ENCODE measurements around the gene EI24. TPM values are rescaled to one million over a fixed set of nuclear protein-coding genes. Genes with fewer than 3 reads are reported as not detected.

Gene EI24
- polyA plus RNA-seq, 3 donors = 17.2 to 46.9 (median 44.7) TPM

DNA sequence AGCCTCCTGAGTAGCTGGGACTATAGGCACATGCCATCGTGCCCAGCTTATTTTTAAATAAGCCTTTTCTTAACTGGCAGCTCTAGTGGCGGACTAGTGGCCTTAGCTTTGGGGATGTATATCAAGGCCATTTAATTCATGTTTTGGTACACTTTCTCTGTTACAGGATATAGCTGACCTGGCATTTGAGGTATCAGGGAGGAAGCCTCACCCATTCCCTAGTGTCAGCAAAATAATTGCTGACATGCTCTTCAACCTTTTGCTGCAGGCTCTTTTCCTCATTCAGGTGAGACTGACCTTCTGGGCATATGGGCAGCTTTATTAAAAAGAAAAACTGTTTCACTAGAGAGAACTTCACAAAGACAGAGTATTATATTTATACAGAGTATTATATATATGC is 9.5 kb downstream of the EI24 start:
- intact Hi-C loops (cut with micrococcal nuclease) = no loop called here
- Mint-ChIP-seq H3K4me3 (no peak overlapping the region), H3K4me1 (peaks cover 1% of the 10 kb centered on the region), H3K27ac (peak overlapping the region in 1 of 7 donors; percentile 13), H3K9me3 (no peaks in the 10 kb centered on the region), H3K27me3 (ENCODE audit: low read depth in 3 of 3) (peaks cover 0 to 2% (median 0%) of the 10 kb centered on the region in 3 donors), H3K36me3 (peaks cover 74 to 93% of the 10 kb centered on the region in 2 donors)
- 100% methylated on average over 2 of the region's 2 CpGs for WGBS (ENCODE audit: insufficient coverage)
- H3K27me3 ChIP-seq (ENCODE audit: control insufficient read depth in 2 of 2, insufficient read depth in 2 of 2, low read length in 2 of 2) = no peaks in the 10 kb centered on the region
- peaks cover 91 to 98% of the 10 kb centered on the region in 2 donors for H3K36me3 ChIP-seq (replicated peaks in 1 of 2; ENCODE audit: control insufficient read depth in 1 of 2, insufficient read depth in 2 of 2, low read length in 2 of 2)
- H3K4me2 ChIP-seq (replicated peaks; ENCODE audit: extremely low read depth, low read length, poor library complexity, severe bottlenecking) = no peak overlapping the region
- no peak overlapping the region for H3K27ac ChIP-seq (ENCODE audit: low read depth in 1 of 2, low read length in 2 of 2)
- H4K20me1 ChIP-seq (ENCODE audit: insufficient read depth, low read length) = no peaks in the 10 kb centered on the region
- TF ChIP-seq, protein P1, sequence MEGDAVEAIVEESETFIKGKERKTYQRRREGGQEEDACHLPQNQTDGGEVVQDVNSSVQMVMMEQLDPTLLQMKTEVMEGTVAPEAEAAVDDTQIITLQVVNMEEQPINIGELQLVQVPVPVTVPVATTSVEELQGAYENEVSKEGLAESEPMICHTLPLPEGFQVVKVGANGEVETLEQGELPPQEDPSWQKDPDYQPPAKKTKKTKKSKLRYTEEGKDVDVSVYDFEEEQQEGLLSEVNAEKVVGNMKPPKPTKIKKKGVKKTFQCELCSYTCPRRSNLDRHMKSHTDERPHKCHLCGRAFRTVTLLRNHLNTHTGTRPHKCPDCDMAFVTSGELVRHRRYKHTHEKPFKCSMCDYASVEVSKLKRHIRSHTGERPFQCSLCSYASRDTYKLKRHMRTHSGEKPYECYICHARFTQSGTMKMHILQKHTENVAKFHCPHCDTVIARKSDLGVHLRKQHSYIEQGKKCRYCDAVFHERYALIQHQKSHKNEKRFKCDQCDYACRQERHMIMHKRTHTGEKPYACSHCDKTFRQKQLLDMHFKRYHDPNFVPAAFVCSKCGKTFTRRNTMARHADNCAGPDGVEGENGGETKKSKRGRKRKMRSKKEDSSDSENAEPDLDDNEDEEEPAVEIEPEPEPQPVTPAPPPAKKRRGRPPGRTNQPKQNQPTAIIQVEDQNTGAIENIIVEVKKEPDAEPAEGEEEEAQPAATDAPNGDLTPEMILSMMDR (IDR thresholded peaks at IDR 0.05) = no peak
- no peak overlapping the region for H3K9ac ChIP-seq (ENCODE audit: insufficient read depth, low read length, poor library complexity, severe bottlenecking)
- no peak for DNase-seq
- H3K79me2 ChIP-seq (ENCODE audit: insufficient read depth, low read length) = no peaks in the 10 kb centered on the region
- no peaks in the 10 kb centered on the region for H3K9me3 ChIP-seq (replicated peaks in 1 of 2; ENCODE audit: control insufficient read depth in 1 of 2, insufficient read depth in 1 of 2, low read length in 2 of 2)
- no peak overlapping the region for H2AFZ ChIP-seq (ENCODE audit: insufficient read depth, low read depth, low read length, poor library complexity, severe bottlenecking)
- no peak overlapping the region for H3K4me3 ChIP-seq (replicated peaks in 1 of 3; ENCODE audit: low read depth in 2 of 3, low read length in 3 of 3)
- no peaks in the 10 kb centered on the region for H3K4me1 ChIP-seq (ENCODE audit: control insufficient read depth in 1 of 2, insufficient read depth in 2 of 2, low read length in 2 of 2)

DNA sequence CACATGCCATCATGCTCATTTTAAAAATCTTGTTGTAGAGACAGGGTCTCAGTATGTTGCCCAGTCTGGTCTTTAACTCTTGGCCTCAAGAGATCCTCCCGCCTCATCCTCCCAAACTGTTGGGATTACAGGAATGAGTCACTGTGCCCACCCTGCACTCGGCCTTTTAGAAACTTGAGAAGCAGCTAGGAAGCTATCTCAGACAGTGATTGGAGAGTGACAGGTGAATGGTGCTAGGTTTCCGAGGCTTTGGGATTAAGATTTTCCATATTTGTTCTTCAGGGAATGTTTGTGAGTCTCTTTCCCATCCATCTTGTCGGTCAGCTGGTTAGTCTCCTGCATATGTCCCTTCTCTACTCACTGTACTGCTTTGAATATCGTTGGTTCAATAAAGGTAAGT is 10.5 kb downstream of the EI24 start:
- Histone ChIP-seq H3K9ac (ENCODE audit: insufficient read depth, low read length, poor library complexity, severe bottlenecking) (no peak overlapping the region), H3K9me3 (replicated peaks in 1 of 2; ENCODE audit: control insufficient read depth in 1 of 2, insufficient read depth in 1 of 2, low read length in 2 of 2) (no peaks in the 10 kb centered on the region), H3K36me3 (replicated peaks in 1 of 2; ENCODE audit: control insufficient read depth in 1 of 2, insufficient read depth in 2 of 2, low read length in 2 of 2) (peaks cover 87 to 98% of the 10 kb centered on the region in 2 donors), H3K4me2 (replicated peaks; ENCODE audit: extremely low read depth, low read length, poor library complexity, severe bottlenecking) (no peak overlapping the region), H3K79me2 (ENCODE audit: insufficient read depth, low read length) (no peaks in the 10 kb centered on the region), H3K4me3 (replicated peaks in 1 of 3; ENCODE audit: low read depth in 2 of 3, low read length in 3 of 3) (no peak overlapping the region), H3K4me1 (ENCODE audit: control insufficient read depth in 1 of 2, insufficient read depth in 2 of 2, low read length in 2 of 2) (no peaks in the 10 kb centered on the region), H4K20me1 (ENCODE audit: insufficient read depth, low read length) (no peaks in the 10 kb centered on the region), H2AFZ (ENCODE audit: insufficient read depth, low read depth, low read length, poor library complexity, severe bottlenecking) (no peak overlapping the region), H3K27ac (ENCODE audit: low read depth in 1 of 2, low read length in 2 of 2) (no peak overlapping the region), H3K27me3 (ENCODE audit: control insufficient read depth in 2 of 2, insufficient read depth in 2 of 2, low read length in 2 of 2) (no peaks in the 10 kb centered on the region)
- Mint-ChIP-seq H3K27ac (peak overlapping the region in 4 of 7 donors; percentile 42 to 83 (median 62)), H3K4me3 (no peak overlapping the region), H3K36me3 (peaks cover 75 to 92% of the 10 kb centered on the region in 2 donors), H3K4me1 (peaks cover 1% of the 10 kb centered on the region), H3K27me3 (ENCODE audit: low read depth in 3 of 3) (peaks cover 0 to 2% (median 0%) of the 10 kb centered on the region in 3 donors), H3K9me3 (no peaks in the 10 kb centered on the region)
- TF ChIP-seq, protein P1 (IDR thresholded peaks at IDR 0.05) = no peak
- no peak for DNase-seq
- WGBS (ENCODE audit: insufficient coverage) = 100% methylated on average over 1 of the region's 5 CpGs
- intact Hi-C loops (cut with micrococcal nuclease) = no loop called here

Measured in CD14-positive monocyte (primary cell).